ENCODE results near the gene VGLL4. TPM values are rescaled to one million over a fixed set of nuclear protein-coding genes. Genes with fewer than 3 reads are reported as not detected.

Gene VGLL4
- total RNA-seq, 1 experiment from 2014 or later: 31.7 TPM

DNA sequence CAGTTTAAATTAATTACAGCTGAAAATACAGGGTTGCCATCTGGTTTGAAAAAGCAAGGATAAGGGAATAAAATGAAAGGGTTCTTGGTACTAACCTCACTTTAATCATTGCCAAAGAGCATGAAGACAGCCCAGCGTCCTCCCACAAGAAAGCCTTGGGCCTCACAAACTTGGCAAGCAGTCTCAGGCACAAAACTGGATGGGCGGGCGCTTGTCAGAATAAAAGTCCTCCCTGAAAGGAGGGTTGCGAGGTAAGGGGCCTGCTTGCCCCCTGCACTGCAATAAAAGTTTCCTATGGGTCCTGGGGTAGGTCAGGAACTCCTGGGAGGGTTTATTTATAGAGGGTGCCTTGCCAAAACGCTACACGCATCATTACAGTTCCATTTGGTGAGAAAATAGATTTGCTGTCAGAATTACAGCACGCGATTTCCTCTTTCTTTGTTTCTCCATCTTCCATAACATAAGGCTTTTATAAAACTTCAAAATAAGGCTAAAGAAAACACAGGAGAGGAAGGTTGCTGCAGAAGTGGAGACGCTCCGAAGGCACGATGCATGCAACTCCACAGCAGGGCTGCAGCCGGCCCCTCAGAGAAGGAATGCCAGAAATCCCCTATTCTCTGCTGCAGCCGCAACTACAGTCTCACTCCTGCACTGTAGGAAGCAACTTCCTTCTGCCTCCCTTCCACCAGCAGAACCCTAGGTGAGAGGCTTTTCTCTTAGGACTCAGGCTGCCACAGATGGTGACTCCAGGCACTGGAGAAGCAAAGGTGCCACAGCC, 61.3 kb downstream of the VGLL4 start:
- ChIA-PET POLR2A (interaction anchor here (0.8 to 3.8 kb wide), 11 partner anchors 11 to 262 kb away, joined by 3 to 19 read pairs (median 3); partner anchors contain the start of gene VGLL4), CTCF (interaction anchor here (0.6 to 1.2 kb wide), 3 partner anchors 9 to 249 kb away, joined by 3 read pairs; no protein-coding TSS in a partner anchor)
- BruUV-seq (replicated peaks): no TSS peak
- Mint-ChIP-seq H3K4me1 (ENCODE audit: insufficient read depth, unreplicated experiment) (peaks cover 46% of the 10 kb centered on the region), H3K27me3 (ENCODE audit: insufficient read depth, unreplicated experiment) (no peaks in the 10 kb centered on the region), H3K9me3 (ENCODE audit: unreplicated experiment) (peaks cover 6% of the 10 kb centered on the region), H3K4me3 (ENCODE audit: unreplicated experiment) (peak overlapping the region; percentile 71), H3K36me3 (ENCODE audit: insufficient read depth, unreplicated experiment) (peaks cover 37% of the 10 kb centered on the region), H3K27ac (ENCODE audit: low read depth, unreplicated experiment) (peak overlapping the region; percentile 82)
- TF ChIP-seq, protein P1, sequence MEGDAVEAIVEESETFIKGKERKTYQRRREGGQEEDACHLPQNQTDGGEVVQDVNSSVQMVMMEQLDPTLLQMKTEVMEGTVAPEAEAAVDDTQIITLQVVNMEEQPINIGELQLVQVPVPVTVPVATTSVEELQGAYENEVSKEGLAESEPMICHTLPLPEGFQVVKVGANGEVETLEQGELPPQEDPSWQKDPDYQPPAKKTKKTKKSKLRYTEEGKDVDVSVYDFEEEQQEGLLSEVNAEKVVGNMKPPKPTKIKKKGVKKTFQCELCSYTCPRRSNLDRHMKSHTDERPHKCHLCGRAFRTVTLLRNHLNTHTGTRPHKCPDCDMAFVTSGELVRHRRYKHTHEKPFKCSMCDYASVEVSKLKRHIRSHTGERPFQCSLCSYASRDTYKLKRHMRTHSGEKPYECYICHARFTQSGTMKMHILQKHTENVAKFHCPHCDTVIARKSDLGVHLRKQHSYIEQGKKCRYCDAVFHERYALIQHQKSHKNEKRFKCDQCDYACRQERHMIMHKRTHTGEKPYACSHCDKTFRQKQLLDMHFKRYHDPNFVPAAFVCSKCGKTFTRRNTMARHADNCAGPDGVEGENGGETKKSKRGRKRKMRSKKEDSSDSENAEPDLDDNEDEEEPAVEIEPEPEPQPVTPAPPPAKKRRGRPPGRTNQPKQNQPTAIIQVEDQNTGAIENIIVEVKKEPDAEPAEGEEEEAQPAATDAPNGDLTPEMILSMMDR (IDR thresholded peaks at IDR 0.05; ENCODE audit: unreplicated experiment): no peak
- intact Hi-C loops (cut with micrococcal nuclease): loop anchor here (2.0 to 10.0 kb wide), 2 partner anchors 14 to 222 kb away; no protein-coding TSS in a partner anchor
- peak; percentile 85 for DNase-seq (ENCODE audit: unreplicated experiment)

DNA sequence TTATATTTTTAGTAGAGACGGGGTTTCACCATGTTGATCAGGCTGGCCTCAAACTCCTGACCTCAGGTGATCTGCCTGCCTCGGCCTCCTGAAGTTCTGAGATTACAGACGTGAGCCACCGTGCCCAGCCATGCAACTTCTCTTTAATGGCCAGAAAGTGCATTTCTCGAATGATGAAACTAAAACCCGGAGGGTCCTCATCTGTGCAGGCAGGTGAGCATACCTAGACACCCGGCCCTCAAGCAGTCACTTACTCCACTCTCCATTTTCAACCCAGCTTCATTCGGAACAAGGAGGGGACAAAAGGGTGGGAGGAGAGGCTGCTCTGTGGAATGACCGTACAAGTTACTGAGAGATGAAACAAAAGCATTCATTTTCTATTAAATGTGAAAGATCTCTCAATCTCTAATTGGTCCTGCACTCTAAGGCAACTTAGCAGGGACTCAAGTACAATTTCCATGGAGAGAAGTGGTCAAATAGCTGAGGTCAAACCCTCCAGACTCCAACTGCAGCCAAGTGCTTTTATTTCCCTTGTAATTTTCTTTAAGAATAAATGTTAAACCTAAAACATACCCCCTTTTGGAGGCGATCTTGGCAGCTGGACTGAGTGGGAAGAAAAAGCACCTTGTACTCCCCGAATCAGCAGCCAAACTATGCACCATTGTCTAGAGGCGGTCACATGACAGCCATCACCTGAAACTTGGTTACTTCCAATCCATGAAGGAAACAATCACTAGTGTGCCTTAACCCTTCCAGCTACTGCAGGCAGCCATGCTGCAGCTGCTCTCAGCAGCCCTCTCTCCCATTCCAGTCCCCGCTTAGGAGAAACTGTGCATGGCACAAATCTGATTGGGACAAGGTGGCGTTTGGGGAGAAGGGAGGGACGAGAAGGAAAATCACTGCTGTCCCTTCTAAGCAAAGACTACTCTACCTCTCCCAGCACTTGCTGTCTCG, 62.2 kb downstream of the VGLL4 start:
- ChIA-PET CTCF (interaction anchor here (0.6 to 1.5 kb wide), 5 partner anchors 9 to 188 kb away, joined by 3 to 5 read pairs (median 3); no protein-coding TSS in a partner anchor), POLR2A (interaction anchor here (0.6 to 3.8 kb wide), 11 partner anchors 10 to 263 kb away, joined by 3 to 19 read pairs (median 3); partner anchors contain the start of gene VGLL4)
- TF ChIP-seq, protein P1 (IDR thresholded peaks at IDR 0.05; ENCODE audit: unreplicated experiment): no peak
- Mint-ChIP-seq H3K4me3 (ENCODE audit: unreplicated experiment) (peak overlapping the region; percentile 71), H3K9me3 (ENCODE audit: unreplicated experiment) (peaks cover 6% of the 10 kb centered on the region), H3K36me3 (ENCODE audit: insufficient read depth, unreplicated experiment) (peaks cover 30% of the 10 kb centered on the region), H3K27me3 (ENCODE audit: insufficient read depth, unreplicated experiment) (no peaks in the 10 kb centered on the region), H3K4me1 (ENCODE audit: insufficient read depth, unreplicated experiment) (peaks cover 46% of the 10 kb centered on the region), H3K27ac (ENCODE audit: low read depth, unreplicated experiment) (peak overlapping the region; percentile 82)
- no peak for DNase-seq (ENCODE audit: unreplicated experiment)
- BruUV-seq (replicated peaks): no TSS peak
- intact Hi-C loops (cut with micrococcal nuclease): loop anchor here (2.0 to 10.0 kb wide), 2 partner anchors 13 to 223 kb away; no protein-coding TSS in a partner anchor

DNA sequence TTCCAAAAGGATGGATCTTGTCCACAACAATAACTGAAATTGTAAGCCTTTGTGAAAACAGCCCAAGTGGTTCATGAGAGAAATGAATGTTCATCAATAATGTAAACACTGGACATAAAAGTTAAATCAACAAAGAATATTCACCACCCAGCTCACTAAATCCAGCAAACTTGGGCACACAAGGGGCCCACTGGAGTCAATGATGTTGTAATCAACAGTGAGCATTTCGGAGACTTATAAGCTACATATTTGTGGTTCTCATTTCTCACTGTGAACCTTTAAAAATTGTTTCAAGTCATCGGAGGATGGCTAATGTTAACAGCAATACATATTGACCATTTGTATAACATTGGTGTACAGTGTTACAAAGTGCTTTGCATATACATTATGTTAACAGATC, 63.1 kb downstream of the VGLL4 start:
- Mint-ChIP-seq H3K9me3 (ENCODE audit: unreplicated experiment) (peaks cover 6% of the 10 kb centered on the region), H3K27me3 (ENCODE audit: insufficient read depth, unreplicated experiment) (no peaks in the 10 kb centered on the region), H3K27ac (ENCODE audit: low read depth, unreplicated experiment) (no peak overlapping the region), H3K4me1 (ENCODE audit: insufficient read depth, unreplicated experiment) (peaks cover 39% of the 10 kb centered on the region), H3K36me3 (ENCODE audit: insufficient read depth, unreplicated experiment) (peaks cover 33% of the 10 kb centered on the region), H3K4me3 (ENCODE audit: unreplicated experiment) (no peak overlapping the region)
- intact Hi-C loops (cut with micrococcal nuclease): loop anchor here (10.0 kb wide), 1 partner anchor 224 kb away; no protein-coding TSS in a partner anchor
- TF ChIP-seq, protein P1 (IDR thresholded peaks at IDR 0.05; ENCODE audit: unreplicated experiment): no peak
- DNase-seq (ENCODE audit: unreplicated experiment): no peak
- CTCF ChIA-PET: interaction anchor here (0.6 to 1.5 kb wide), 3 partner anchors 9 to 20 kb away, joined by 3 to 5 read pairs (median 4); no protein-coding TSS in a partner anchor
- POLR2A ChIA-PET: interaction anchor here (0.6 to 3.8 kb wide), 5 partner anchors 9 to 178 kb away, joined by 3 to 19 read pairs (median 3); no protein-coding TSS in a partner anchor
- no TSS peak for BruUV-seq (replicated peaks)
